NCI-H2029 (cell line): ENCODE results near the gene DMRTB1.

Experiments used
- DNase-seq: peaks from one replicate; lab custom pipeline; 2025; lab: John Stamatoyannopoulos, UW

DMRTB1 gene

DNA sequence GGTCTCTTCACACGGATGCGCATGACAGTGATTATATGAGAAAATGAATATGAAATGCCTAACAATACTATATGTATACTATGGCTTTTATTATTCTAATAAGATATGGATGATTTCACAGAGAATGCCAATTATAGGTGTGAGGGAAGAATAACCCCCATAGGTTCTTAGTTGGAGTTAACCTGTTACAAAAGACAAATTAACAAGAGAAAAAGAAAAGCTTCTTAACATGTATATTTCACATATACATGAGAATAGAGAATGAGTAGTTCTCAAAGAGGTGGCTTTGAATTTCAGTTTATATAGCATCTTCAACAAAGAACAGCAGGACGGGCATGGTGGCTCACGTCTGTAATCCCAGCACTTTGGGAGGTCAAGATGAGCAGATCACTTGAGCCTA is 24.0 kb upstream of the DMRTB1 start:
- DNase-seq, result no peak

DNA sequence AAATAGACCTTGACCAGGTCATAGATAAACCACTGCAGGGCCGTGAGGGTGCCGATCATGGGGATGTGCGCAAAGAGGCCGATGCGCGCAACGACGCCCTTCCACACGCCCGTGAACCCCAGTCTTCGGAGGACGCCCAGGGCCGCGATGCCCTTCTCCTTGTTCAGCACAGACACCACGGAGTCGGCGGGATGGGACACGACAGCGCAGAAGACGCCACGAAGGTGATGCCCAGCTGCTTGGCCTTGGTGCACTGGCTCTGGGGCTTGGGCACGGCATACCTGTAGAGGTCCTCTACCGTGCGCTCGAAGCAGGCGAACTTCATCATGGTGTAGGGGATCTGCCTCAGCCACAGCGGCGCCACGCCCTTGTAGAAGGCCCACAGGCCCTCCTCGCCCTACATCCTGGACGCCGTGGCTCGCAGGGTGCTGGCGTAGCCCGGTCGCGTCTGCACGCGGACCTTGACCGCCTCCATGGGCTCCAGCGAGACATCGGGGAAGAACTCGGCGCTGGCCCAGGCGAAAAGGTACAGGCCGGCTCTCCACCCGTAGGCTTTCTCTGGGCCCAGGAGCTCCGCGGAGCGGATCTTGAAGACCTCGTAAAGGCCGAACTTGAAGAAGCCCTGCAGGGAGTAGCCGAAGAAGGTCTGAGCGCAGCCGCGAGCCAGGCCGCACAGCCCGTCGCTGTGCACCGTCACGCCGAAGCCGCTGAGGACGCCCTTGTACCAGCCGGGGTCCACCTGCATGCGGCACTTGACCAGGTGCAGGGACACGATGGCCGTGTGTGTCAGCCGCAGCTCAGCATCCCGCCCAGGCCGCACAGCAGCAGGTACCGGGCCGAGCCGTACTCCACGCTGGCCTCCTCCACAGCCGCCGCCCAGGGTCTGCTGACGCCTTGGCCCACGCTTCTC is 20.5 kb upstream of the DMRTB1 start:
- no peak for DNase-seq

DNA sequence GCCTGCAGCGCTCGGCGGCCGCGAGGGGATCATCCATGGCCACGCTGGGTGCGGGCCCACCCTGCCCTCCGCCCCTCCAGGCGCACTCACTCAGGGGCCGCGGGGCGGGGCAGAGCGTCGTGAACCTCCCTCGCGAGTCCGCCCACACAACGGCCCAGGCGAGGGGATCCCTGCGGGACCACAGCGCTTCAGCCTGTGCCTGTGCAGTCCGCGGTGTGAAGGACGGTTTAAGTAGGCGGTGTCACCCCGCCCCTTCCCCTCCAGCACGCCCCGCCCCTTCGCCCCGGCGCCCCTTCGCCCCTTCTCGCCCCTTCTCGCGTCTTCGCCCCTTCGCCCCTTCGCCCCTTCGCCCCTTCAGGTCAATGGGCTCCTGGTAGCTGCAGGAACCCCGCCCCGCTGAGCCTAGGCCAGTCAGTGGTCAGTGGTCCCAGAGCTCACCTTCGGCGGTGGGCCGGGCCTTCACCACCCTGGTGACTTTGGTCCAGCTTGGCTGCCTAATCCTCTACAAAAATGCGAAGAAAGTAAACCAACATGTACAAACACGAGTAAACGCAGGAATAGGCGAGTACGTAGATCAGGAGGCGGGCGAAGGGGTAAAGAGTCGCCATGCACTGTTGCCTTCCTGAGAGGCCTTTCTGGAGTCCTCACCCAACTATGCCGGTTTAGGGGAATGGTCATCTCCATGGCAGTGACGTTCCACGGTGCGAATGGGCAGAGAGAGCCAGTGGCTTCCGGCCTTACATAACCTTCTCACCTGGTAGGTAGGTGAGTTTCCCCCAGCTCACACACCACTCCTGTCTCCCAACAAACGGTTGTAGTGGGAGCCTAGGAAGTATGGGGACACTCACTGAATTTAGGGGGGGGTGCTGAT is 19.6 kb upstream of the DMRTB1 start:
- no peak for DNase-seq

DNA sequence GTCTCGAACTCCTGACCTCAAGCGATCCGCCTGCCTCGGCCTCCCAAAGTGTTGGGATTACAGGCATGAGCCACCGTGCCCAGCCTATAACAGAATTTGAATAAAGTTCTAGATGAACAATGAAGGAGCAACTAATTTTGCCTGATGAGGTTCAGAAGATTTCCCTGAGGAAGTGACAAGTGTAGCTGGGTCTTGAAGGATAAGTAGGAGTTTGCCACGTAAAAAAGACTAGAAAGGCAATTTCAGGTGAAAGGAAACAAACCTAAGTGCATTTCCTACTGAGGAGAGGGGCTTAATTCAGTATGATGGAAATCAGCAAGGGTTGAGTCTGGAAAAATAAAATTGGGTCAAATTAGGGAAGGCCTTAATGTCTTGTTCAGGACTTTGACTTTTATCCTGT is 18.6 kb upstream of the DMRTB1 start:
- no peak for DNase-seq

DNA sequence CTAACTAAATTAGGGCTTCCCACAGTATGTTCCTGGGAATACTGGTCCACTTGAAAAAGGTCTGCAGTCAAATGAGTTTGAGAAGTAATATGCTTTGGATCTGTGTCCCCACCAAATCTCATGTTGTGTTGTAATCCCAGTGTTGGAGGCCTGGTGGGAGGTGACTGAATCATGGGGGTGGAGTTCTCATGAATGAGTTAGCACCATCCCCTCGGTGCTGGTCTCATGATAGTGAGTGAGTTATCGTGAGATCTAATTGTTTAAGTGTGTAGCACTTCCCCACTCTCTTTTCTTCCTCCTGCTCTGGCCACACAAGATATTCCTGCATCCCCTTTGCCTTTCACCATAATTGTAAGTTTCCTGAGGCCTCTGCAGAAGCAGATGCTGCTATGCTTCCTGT is 16.9 kb upstream of the DMRTB1 start:
- no peak for DNase-seq

DNA sequence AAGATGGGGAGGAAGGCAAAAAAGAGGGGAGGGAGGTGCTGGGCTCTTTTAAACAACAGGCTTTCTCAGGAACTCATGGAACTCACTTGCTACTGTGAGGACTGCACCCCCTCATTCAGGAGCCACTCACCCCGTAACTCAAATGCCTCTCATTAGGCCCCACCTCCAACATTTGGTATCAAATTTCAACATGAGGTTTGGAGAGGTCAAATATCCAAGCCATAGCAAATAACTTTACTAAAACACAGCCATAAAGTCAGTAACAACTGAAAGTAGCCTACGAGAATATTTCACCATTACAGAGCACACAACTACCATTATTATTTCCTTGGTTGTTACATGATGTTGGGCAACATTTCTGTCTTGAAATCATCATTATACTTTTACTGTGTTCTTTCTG is 13.1 kb upstream of the DMRTB1 start:
- no peak for DNase-seq

DNA sequence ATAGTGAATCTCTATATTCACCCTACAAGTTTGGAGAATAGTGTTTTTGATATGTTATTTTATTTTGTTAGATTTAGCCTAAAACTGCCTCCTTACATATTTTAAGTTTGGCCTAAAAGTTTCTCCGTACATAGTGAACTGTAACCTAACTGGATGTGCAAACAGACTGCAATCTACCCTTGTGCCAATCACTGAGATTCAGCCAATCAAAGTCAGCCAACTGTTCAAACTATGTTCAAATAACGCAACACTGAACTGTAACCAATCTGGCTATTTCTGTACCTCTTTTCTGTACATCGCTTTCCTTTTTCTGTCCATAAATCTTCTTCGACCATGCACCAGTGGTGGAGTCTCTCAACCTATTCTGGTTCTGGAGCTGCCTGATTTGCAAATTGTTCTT is 11.8 kb upstream of the DMRTB1 start:
- no peak for DNase-seq

DNA sequence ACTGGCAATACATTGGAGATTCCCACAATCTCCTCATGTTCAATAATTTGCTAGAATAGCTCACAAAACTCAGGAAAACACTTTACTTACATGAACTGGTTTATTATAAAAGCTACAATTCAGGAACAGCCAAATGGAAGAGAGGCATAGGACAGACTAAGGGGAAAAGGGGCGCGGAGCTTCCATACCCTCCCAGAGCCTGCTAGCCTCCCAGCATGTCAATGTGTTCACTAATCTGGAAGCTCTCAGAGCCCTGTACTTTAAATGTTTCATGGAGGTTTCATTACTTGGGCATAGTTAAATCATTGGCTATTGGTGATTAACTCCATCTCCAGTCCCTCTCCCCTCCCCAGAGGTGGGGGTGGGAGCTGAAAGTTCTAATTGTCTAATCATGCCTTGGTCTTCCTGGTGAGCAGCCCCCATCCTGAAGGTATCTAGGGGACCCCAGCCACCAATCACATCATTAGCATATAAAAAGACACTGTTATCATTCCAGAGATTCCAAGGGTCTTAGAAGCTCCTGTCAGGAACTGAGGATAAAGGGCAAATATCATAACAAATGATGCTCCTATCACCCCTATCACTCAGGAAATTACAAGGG is 10.9 kb upstream of the DMRTB1 start:
- DNase-seq, result no peak

DNA sequence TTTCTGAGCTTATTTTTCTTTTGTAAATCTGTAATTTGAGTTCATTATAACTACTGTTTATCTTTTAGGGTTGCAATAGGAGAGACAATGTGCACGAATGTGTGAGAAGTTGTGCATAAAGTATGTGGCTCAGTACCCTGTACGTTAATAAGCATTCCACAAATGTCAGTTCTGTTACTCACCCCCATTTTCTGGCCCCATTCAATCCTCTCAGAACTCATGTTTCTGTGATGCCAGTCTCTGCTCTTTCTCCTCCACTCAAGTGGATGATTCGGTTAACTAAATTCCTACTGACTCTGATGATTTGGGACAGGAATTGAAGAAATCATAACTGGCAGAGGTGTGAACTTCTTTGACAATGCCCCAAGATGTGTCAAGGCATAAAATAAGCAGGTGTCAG is 10.2 kb upstream of the DMRTB1 start:
- no peak for DNase-seq

DNA sequence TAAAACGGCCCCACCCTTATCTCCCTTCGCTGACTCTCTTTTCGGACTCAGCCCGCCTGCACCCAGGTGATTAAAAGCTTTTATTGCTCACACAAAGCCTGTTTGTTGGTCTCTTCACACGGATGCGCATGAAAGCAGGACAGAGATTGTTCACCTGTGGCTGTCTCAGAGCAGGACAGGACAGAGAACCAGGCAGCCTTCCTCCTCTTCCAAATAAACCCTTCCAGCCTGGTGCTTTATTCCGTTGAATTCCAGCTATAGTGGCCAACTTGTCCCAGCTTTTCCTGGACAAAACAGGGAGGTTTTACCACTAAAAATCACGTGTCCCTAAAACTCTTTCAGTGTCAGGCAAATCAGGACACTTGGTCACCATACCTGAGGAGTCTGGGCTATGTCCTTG is 9.5 kb upstream of the DMRTB1 start:
- no peak for DNase-seq

DNA sequence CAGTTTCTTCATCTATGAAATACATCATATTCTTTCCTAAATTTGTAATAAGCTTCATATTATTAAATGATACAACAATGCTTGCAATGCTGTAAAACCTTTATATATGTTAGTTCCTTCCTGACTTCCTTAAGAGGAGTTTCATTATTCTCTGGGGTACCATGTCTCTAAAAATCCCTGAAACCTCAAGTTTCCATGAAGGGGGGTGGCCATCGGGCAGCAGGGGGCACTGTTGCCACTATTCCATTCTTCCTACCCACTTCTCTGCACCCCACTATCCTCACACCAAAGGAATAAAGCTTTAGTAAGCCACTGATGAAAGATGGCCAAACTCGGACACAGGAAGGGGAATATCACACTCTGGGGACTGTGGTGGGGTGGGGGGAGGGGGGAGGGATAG is 9.0 kb upstream of the DMRTB1 start:
- no peak for DNase-seq

DNA sequence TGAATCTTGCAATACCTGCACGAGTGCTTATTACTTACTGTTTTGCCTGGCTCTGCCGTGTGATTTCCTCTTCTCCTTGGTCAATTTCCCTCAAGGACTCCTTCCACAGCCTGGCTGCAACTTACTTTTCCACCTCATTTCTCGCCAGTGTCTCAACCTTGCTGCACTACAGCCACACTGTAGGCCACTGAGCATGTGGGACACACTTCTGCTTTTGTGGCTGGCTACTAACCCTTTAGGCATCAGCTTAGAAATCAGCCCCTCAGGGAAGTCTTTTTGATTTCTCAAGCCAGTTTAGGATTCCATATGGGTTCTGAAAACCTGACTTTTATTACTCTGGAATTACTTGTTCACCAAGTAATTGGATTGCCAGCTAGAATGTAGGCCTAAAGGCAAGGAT is 5.2 kb upstream of the DMRTB1 start:
- no peak for DNase-seq

DNA sequence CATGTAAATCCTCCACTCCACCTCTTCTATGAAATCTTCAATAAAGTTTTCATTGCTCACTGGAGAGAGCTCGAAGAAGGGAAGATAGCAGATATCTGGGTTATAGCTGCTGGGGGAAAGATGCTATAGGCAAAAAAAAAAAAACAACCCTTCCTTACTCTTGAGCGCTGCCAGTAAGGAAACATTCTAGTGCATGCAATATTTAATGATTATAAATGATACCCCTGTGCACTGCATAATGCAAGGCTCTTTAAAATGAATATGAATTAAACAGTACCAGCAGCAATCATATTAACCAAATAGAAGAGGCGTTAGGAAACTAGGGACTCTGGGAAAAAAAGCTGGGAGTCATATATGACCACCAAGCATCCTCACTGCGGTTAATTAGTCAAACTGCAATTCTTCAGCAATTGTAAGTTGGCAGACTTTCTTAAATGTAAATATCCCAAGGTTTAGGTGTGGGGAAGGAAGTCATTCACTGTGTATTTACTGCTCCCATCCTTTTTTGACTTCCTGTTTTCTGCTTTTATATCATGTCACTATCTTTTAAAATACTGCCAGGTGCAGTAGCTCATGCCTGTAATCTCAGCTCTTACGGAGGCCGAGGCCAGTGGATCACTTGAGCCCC is 3.7 kb upstream of the DMRTB1 start:
- no peak for DNase-seq

DNA sequence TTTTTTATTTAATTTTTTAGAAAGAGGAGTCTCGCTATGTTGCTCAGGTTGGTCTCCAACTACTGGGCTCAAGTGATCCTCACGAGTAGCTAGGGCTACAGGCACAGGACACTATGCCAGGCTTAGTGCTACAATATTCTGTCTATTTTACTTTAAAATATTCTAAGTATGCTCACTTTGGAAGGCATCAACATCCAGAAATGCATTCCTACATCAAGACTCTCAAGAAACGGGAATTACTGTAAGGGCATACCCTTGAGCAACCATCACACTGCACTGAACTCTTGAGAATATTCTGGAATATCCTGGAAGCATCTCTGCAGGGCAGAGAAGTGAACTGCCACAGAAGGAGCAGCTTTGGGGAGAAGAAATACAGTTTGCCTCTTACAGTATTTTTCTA is 565 bp upstream of the DMRTB1 start:
- no peak for DNase-seq

DNA sequence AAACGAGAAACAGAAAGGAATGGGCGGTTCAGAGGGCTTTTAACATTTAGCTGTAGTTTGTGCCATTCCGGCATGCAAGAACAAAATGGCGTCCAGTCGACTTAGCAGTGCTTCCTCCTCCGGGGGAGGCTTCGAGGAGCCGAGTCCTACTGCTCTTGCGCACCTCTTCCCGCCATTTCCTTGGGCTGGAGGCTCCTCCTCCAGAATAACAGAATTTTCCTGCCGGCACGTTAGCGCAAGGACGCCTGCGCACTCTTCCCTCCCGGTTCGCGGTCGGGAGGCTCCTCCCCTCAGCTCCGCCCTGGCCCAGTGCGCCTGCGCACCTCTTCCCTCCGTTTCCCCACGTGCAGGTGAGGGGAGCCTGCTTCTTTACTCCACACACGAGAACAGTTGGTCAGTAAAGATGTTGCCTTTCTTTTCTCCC is 1.0 kb downstream of the DMRTB1 start:
- DNase-seq, result no peak

DNA sequence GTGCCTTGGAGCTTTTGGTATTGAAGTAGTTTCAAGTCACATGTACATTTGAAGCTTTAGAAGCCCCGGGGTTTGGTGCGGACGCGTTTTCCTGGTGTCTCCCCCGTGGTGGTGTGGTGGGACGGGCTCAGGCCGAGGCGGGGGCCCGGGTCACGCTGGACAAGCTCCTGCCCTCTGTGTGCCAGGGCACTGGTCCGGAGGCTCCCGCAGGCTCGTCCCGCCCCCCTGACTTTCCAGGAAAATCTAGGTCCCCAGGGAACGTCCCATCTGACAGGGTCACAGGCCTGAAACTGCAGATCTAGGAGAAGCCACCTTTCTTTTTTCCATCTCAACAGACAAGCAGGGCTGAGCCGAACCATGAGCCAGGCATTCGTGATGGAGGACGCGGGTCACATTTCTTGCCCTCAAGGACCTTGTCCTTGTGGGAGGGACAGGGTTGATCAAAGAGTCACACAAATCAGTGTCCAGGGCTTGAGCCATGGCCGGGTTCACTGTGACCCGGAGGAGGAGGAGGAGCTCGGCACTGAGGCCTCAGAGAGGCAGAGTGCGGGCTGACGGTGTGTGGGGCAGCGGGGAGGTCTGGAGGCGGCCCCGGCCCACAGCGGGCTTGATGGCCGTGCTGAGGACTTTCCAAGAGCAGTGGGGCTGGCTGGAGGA is 1.6 kb downstream of the DMRTB1 start:
- no peak for DNase-seq

DNA sequence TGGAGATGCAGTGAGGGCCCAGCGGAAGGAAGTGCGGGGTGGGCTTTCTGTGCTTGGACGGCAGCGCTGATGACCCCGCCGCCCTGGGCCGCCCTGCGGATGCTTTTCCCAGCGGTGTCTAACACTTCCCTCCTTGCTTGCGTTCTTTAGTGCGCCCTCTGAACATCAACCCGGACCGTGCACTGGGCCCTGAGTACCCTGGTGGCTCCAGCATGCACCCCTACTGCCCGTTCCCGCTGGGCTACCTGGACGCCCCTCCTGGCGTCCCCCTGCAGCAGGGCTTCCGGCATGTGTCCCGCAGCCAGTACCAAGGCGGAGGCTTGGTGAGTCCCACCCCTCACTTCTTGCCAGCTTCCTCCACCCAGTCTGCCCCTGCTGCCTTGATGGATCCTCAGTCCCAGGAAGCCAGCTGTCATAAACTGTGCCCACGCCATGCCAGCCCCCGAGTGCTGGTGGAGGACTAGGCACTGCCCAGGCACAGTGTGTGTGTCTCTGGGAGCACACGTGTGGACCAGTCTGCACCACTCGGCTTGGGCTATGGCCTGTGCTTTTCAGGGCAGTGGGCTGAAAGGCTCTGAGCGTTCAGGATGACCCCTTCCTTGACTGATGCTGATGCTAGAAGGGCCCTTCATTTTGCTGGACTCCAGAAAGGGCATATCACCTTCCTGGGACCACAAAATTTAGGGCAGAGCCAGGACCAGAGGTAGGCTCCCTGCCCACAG is 2.3 kb downstream of the DMRTB1 start:
- DNase-seq, result no peak

DNA sequence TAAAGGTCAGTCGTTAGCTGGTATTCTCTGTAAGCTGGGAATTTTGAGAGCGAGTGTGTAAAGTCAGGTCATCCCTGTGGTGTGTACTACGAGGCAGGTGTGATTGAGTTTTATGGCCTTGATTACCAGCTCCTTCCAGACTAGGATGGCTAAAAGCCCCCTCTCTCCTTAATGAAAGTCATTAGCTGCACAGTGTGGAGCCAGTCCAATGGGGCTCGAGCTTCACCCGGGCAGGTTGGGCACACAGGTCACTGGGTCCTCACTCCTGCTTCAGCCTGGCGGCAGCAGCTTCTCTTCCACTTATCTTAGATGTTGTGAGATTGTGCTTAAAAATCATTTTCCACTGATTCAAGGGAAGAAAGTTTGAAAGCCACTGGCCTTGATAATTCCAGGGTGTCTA is 3.0 kb downstream of the DMRTB1 start:
- no peak for DNase-seq

DNA sequence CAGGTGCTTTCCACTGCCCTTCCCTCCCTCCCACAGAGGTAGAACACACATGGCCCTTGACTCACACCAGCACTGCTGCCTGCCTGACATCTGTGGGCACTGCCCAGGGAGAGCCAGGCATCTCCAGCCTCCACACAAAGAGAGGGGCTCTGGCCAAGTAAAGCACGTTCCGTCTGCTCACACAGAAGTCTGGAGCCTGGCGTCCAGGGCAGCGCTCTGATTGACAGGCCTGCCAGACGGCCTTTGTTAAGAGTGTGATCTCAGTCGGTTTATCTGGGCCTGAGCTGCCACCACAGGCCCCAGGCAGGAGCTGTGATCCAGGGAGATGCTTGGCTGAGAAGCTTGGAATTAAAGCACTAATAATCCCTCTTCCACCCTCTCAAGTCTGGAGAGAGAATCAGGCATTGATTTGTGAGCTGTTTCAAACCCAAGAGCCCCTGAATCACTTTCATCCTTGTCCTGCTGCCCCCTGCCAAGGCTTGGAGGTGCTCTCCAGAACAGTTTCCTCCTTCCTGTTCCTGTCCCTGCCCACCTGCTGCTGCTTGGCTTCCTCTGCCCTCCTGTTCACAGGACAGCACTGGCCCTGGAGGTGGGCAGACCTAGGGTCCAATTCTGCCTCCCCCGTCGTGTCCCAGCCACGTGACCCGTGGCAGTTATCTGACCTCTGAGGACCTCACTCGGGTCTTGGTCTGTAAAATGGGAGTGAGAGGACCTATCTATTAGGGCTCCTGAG is 3.7 kb downstream of the DMRTB1 start:
- DNase-seq, result no peak
